ENCODE data around the gene MACROD2.

- TF ChIP-seq POLR2AphosphoS5 (IDR thresholded peaks at IDR 0.05; ENCODE audit: low read depth, low read length) (no peak), POLR2A (IDR thresholded peaks at IDR 0.05; ENCODE audit: low read depth, low read length) (no peak)
Measured at GRCh38 chr20:15865553-15865952, 1870.2 kb downstream of the MACROD2 start.
